ENCODE results near the gene TEX51. TPM values are rescaled to one million over a fixed set of nuclear protein-coding genes. Genes with fewer than 3 reads are reported as not detected.

Gene TEX51
- polyA plus RNA-seq, 1 of the 3 experiments (the other 2 are of a cell fraction) = not detected

GRCh38 chr2:126921066-126921465 lies 22.4 kb downstream of the TEX51 start:
- no peaks in the 10 kb centered on the region for H3K4me1 ChIP-seq (ENCODE audit: control insufficient read depth in 1 of 2, insufficient read depth in 2 of 2, low read depth in 1 of 2, low read length in 1 of 2)
- no peaks in the 10 kb centered on the region for H3K36me3 ChIP-seq (replicated peaks in 1 of 2; ENCODE audit: control insufficient read depth in 1 of 2, insufficient read depth in 2 of 2, low read length in 1 of 2)
- CTCF ChIA-PET = interaction anchor here (1.2 kb wide), 1 partner anchor 51 kb away, joined by 3 read pairs; no protein-coding TSS in a partner anchor
- no peak overlapping the region for H3K4me2 ChIP-seq
- 11% methylated on average over 1 of the region's 1 CpG for WGBS (ENCODE audit: low lambda C conversion rate)
- no peaks in the 10 kb centered on the region for H3K27me3 ChIP-seq (ENCODE audit: insufficient read depth)
- POLR2A ChIA-PET = no interaction called here
- no peak overlapping the region for H3K9ac ChIP-seq
- DNase-seq = no peak
- H3K9me3 ChIP-seq = no peaks in the 10 kb centered on the region; the same call in 1 of the 2 replicates
- H2AFZ ChIP-seq (ENCODE audit: low read depth) = no peak overlapping the region
- no peak overlapping the region for H3K4me3 ChIP-seq (ENCODE audit: low read depth in 2 of 2, low read length in 1 of 2)
- no peak overlapping the region for H3K27ac ChIP-seq (ENCODE audit: low read depth in 2 of 2, low read length in 1 of 2)
- H3K79me2 ChIP-seq (ENCODE audit: insufficient read depth) = no peaks in the 10 kb centered on the region
- H3K9me2 ChIP-seq = no peaks in the 10 kb centered on the region
- TF ChIP-seq FOXM1 (IDR thresholded peaks at IDR 0.05; ENCODE audit: low read depth) (no peak), GATA2 (CRISPR knock-in tag; IDR thresholded peaks at IDR 0.05) (no peak), TEAD4 (IDR thresholded peaks at IDR 0.05; ENCODE audit: borderline replicate concordance, insufficient read depth) (no peak), FOXJ3 (CRISPR knock-in tag; IDR thresholded peaks at IDR 0.05) (no peak)
- no peaks in the 10 kb centered on the region for H4K20me1 ChIP-seq (ENCODE audit: insufficient read depth)
- no peaks in the 10 kb centered on the region for H3F3A ChIP-seq (replicated peaks; ENCODE audit: insufficient read depth)

- H3K9me2 ChIP-seq = no peaks in the 10 kb centered on the region
- no peaks in the 10 kb centered on the region for H4K20me1 ChIP-seq (ENCODE audit: insufficient read depth)
- no peaks in the 10 kb centered on the region for H3F3A ChIP-seq (replicated peaks; ENCODE audit: insufficient read depth)
- no peak overlapping the region for H3K27ac ChIP-seq (ENCODE audit: low read depth in 2 of 2, low read length in 1 of 2)
- DNase-seq = no peak
- H3K36me3 ChIP-seq (replicated peaks in 1 of 2; ENCODE audit: control insufficient read depth in 1 of 2, insufficient read depth in 2 of 2, low read length in 1 of 2) = no peaks in the 10 kb centered on the region
- no peaks in the 10 kb centered on the region for H3K9me3 ChIP-seq
- H3K79me2 ChIP-seq (ENCODE audit: insufficient read depth) = no peaks in the 10 kb centered on the region
- no peak overlapping the region for H2AFZ ChIP-seq (ENCODE audit: low read depth)
- H3K4me3 ChIP-seq (ENCODE audit: low read depth in 2 of 2, low read length in 1 of 2) = no peak overlapping the region
- 19% methylated on average over 3 of the region's 5 CpGs for WGBS (ENCODE audit: low lambda C conversion rate)
- H3K9ac ChIP-seq = no peak overlapping the region
- CTCF ChIA-PET = no interaction called here
- POLR2A ChIA-PET = no interaction called here
- TF ChIP-seq USF1 (IDR thresholded peaks at IDR 0.05; ENCODE audit: borderline replicate concordance, low read depth) (no peak), MXI1 (IDR thresholded peaks at IDR 0.05; ENCODE audit: low read depth, low read length) (no peak), FOSL2 (IDR thresholded peaks at IDR 0.05; ENCODE audit: borderline replicate concordance, low read depth) (no peak), NFIC (IDR thresholded peaks at IDR 0.05; ENCODE audit: borderline replicate concordance) (no peak)
- H3K4me1 ChIP-seq (ENCODE audit: control insufficient read depth in 1 of 2, insufficient read depth in 2 of 2, low read depth in 1 of 2, low read length in 1 of 2) = no peaks in the 10 kb centered on the region; a peak in 1 of 4 replicates
- H3K27me3 ChIP-seq (ENCODE audit: insufficient read depth) = no peaks in the 10 kb centered on the region
- no peak overlapping the region for H3K4me2 ChIP-seq
These were observed 32.4 kb downstream of the TEX51 start for GRCh38 chr2:126930970-126931590.

- POLR2A ChIA-PET = no interaction called here
- no peak overlapping the region for H3K9ac ChIP-seq
- 34% methylated on average over 4 of the region's 4 CpGs for WGBS (ENCODE audit: low lambda C conversion rate)
- H3K9me2 ChIP-seq = no peaks in the 10 kb centered on the region
- no peaks in the 10 kb centered on the region for H3K27me3 ChIP-seq (ENCODE audit: insufficient read depth)
- H3K4me3 ChIP-seq (ENCODE audit: low read depth in 2 of 2, low read length in 1 of 2) = no peak overlapping the region
- no peak overlapping the region for H2AFZ ChIP-seq (ENCODE audit: low read depth)
- DNase-seq = no peak
- no peak overlapping the region for H3K27ac ChIP-seq (ENCODE audit: low read depth in 2 of 2, low read length in 1 of 2)
- no peaks in the 10 kb centered on the region; a peak in 1 of 4 replicates for H3K4me1 ChIP-seq (ENCODE audit: control insufficient read depth in 1 of 2, insufficient read depth in 2 of 2, low read depth in 1 of 2, low read length in 1 of 2)
- no peaks in the 10 kb centered on the region for H3K9me3 ChIP-seq
- CTCF ChIA-PET = interaction anchor here (1.2 to 2.0 kb wide), 2 partner anchors 12 to 15 kb away, joined by 4 to 5 read pairs; no protein-coding TSS in a partner anchor
- H3K79me2 ChIP-seq (ENCODE audit: insufficient read depth) = no peaks in the 10 kb centered on the region
- H4K20me1 ChIP-seq (ENCODE audit: insufficient read depth) = no peaks in the 10 kb centered on the region
- H3F3A ChIP-seq (replicated peaks; ENCODE audit: insufficient read depth) = no peaks in the 10 kb centered on the region
- H3K36me3 ChIP-seq (replicated peaks in 1 of 2; ENCODE audit: control insufficient read depth in 1 of 2, insufficient read depth in 2 of 2, low read length in 1 of 2) = no peaks in the 10 kb centered on the region
- H3K4me2 ChIP-seq = no peak overlapping the region
- no peak for TF ChIP-seq TAF1 (IDR thresholded peaks at IDR 0.05; ENCODE audit: borderline replicate concordance, low read depth, low read length)
- no peak for TF ChIP-seq TCF12 (IDR thresholded peaks at IDR 0.05)
- TF ChIP-seq RAD21 (IDR thresholded peaks at IDR 0.05; ENCODE audit: low read length) = no peak
- TF ChIP-seq FOSL2 (IDR thresholded peaks at IDR 0.05; ENCODE audit: borderline replicate concordance, low read depth) = no peak
- no peak for TF ChIP-seq MEF2A (IDR thresholded peaks at IDR 0.05; ENCODE audit: borderline replicate concordance, low read depth)
- no peak for TF ChIP-seq GABPA (IDR thresholded peaks at IDR 0.05; ENCODE audit: low read depth)
- no peak for TF ChIP-seq NFIC (IDR thresholded peaks at IDR 0.05; ENCODE audit: borderline replicate concordance)
- no peak for TF ChIP-seq ELF1 (IDR thresholded peaks at IDR 0.05)
- TF ChIP-seq USF2 (IDR thresholded peaks at IDR 0.05; ENCODE audit: borderline replicate concordance, low read depth, low read length) = no peak
- TF ChIP-seq MXI1 (IDR thresholded peaks at IDR 0.05; ENCODE audit: low read depth, low read length) = no peak
- TF ChIP-seq, protein P1, sequence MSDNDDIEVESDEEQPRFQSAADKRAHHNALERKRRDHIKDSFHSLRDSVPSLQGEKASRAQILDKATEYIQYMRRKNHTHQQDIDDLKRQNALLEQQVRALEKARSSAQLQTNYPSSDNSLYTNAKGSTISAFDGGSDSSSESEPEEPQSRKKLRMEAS (IDR thresholded peaks at IDR 0.05; ENCODE audit: low read depth) = no peak
- no peak for TF ChIP-seq EP300 (IDR thresholded peaks at IDR 0.05; ENCODE audit: borderline replicate concordance in 1 of 2, low read depth in 1 of 2, low read length in 1 of 2)
- TF ChIP-seq SMC3 (IDR thresholded peaks at IDR 0.05; ENCODE audit: low read depth, low read length) = no peak
- no peak for TF ChIP-seq YY1 (IDR thresholded peaks at IDR 0.05; ENCODE audit: low read depth)
- TF ChIP-seq, protein P2, sequence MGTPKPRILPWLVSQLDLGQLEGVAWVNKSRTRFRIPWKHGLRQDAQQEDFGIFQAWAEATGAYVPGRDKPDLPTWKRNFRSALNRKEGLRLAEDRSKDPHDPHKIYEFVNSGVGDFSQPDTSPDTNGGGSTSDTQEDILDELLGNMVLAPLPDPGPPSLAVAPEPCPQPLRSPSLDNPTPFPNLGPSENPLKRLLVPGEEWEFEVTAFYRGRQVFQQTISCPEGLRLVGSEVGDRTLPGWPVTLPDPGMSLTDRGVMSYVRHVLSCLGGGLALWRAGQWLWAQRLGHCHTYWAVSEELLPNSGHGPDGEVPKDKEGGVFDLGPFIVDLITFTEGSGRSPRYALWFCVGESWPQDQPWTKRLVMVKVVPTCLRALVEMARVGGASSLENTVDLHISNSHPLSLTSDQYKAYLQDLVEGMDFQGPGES (IDR thresholded peaks at IDR 0.05; ENCODE audit: low read depth, low read length) = no peak
- TF ChIP-seq RXRA (IDR thresholded peaks at IDR 0.05; ENCODE audit: borderline replicate concordance, low read depth) = no peak
These were observed 33.8 kb downstream of the TEX51 start for GRCh38 chr2:126932529-126932928.

Data from SK-N-SH (cell line).